Measurements from ENCODE around the gene CENPN. TPM values are rescaled to one million over a fixed set of nuclear protein-coding genes. Genes with fewer than 3 reads are reported as not detected.

Gene CENPN
- total RNA-seq, 2 experiments from 2014 or later, result 8.7 to 9.7 TPM

- Mint-ChIP-seq H3K36me3 (ENCODE audit: low read depth) (peaks cover 16% of the 10 kb centered on the region), H3K27me3 (no peaks in the 10 kb centered on the region), H3K27ac (no peak overlapping the region), H3K4me3 (no peak overlapping the region), H3K4me1 (ENCODE audit: low read depth) (peaks cover 71% of the 10 kb centered on the region), H3K9me3 (no peaks in the 10 kb centered on the region)
- ChIA-PET CTCF (interaction anchor here (7.9 kb wide), 1 partner anchor 35 kb away, joined by 80 read pairs; the partner anchor contains the start of gene ATMIN), POLR2A (interaction anchor here (0.7 kb wide), 1 partner anchor 16 kb away, joined by 3 read pairs; no protein-coding TSS in a partner anchor)
- no peaks in the 10 kb centered on the region for H3K9me3 ChIP-seq (ENCODE audit: control insufficient read depth in 1 of 2, insufficient read depth in 1 of 2, low read length in 2 of 2)
- ATAC-seq (ENCODE audit: poor library complexity) (no peak), DNase-seq (no peak)
- intact Hi-C loops (cut with DNase I, micrococcal nuclease), result loop anchor here in 1 of 2 experiments (10.0 kb wide), 3 partner anchors 197 to 1163 kb away; partner anchors contain the start of genes CDYL2 and DYNLRB2
- TF ChIP-seq CTCF (IDR thresholded peaks at IDR 0.05), result no peak
- H3K4me1 ChIP-seq (ENCODE audit: insufficient read depth, low read length), result peaks cover 33% of the 10 kb centered on the region
- no peaks in the 10 kb centered on the region for H3K36me3 ChIP-seq (ENCODE audit: insufficient read depth, low read length)
- no peak overlapping the region for H3K27ac ChIP-seq (ENCODE audit: low read depth in 1 of 2, low read length in 2 of 2)
- H3K27me3 ChIP-seq (ENCODE audit: control insufficient read depth in 1 of 2, insufficient read depth in 2 of 2, low read length in 2 of 2), result no peaks in the 10 kb centered on the region
- H3K4me3 ChIP-seq (ENCODE audit: low read length), result no peak overlapping the region
These were observed 5.7 kb upstream of the CENPN start for GRCh38 chr16:81001330-81001729.

- ATAC-seq (ENCODE audit: poor library complexity) (no peak), DNase-seq (no peak)
- peaks cover 65% of the 10 kb centered on the region for H3K4me1 Mint-ChIP-seq (ENCODE audit: low read depth)
- H3K36me3 ChIP-seq (ENCODE audit: insufficient read depth, low read length), result no peaks in the 10 kb centered on the region
- H3K27ac ChIP-seq (ENCODE audit: low read depth in 1 of 2, low read length in 2 of 2), result peak overlapping the region in 1 of 2 donors; percentile 18
- H3K27me3 Mint-ChIP-seq, result no peaks in the 10 kb centered on the region
- no peaks in the 10 kb centered on the region for H3K27me3 ChIP-seq (ENCODE audit: control insufficient read depth in 1 of 2, insufficient read depth in 2 of 2, low read length in 2 of 2)
- no peaks in the 10 kb centered on the region for H3K9me3 ChIP-seq (ENCODE audit: control insufficient read depth in 1 of 2, insufficient read depth in 1 of 2, low read length in 2 of 2)
- H3K4me1 ChIP-seq (ENCODE audit: insufficient read depth, low read length), result peaks cover 36% of the 10 kb centered on the region
- peak overlapping the region; percentile 99 for H3K27ac Mint-ChIP-seq
- CTCF ChIA-PET, result interaction anchor here (7.9 kb wide), 1 partner anchor 33 kb away, joined by 80 read pairs; the partner anchor contains the start of gene ATMIN
- peak overlapping the region; percentile 84 for H3K4me3 Mint-ChIP-seq
- peaks cover 18% of the 10 kb centered on the region for H3K36me3 Mint-ChIP-seq (ENCODE audit: low read depth)
- H3K4me3 ChIP-seq (ENCODE audit: low read length), result no peak overlapping the region
- no peaks in the 10 kb centered on the region for H3K9me3 Mint-ChIP-seq
- intact Hi-C loops (cut with DNase I, micrococcal nuclease), result loop anchor here in 1 of 2 experiments (10.0 kb wide), 3 partner anchors 198 to 1162 kb away; partner anchors contain the start of genes CDYL2 and DYNLRB2
- POLR2A ChIA-PET, result interaction anchor here (2.1 to 2.5 kb wide), 2 partner anchors 32 to 74 kb away, joined by 7 to 15 read pairs; partner anchors contain the start of genes ATMIN and C16orf46
- no peak for TF ChIP-seq CTCF (IDR thresholded peaks at IDR 0.05)
These were observed 4.0 kb upstream of the CENPN start for GRCh38 chr16:81003064-81003463.

GRCh38 chr16:81003610-81004460, 3.2 kb upstream of the CENPN start:
- peak overlapping the region; percentile 99 for H3K27ac Mint-ChIP-seq
- Histone ChIP-seq H3K4me1 (ENCODE audit: insufficient read depth, low read length) (peaks cover 39% of the 10 kb centered on the region), H3K27ac (ENCODE audit: low read depth in 1 of 2, low read length in 2 of 2) (peak overlapping the region in 1 of 2 donors; percentile 77), H3K4me3 (ENCODE audit: low read length) (peak overlapping the region; percentile 79), H3K36me3 (ENCODE audit: insufficient read depth, low read length) (no peaks in the 10 kb centered on the region), H3K9me3 (ENCODE audit: control insufficient read depth in 1 of 2, insufficient read depth in 1 of 2, low read length in 2 of 2) (no peaks in the 10 kb centered on the region), H3K27me3 (ENCODE audit: control insufficient read depth in 1 of 2, insufficient read depth in 2 of 2, low read length in 2 of 2) (no peaks in the 10 kb centered on the region)
- no peaks in the 10 kb centered on the region for H3K9me3 Mint-ChIP-seq
- peaks cover 18% of the 10 kb centered on the region for H3K36me3 Mint-ChIP-seq (ENCODE audit: low read depth)
- peak overlapping the region; percentile 84 for H3K4me3 Mint-ChIP-seq
- peaks cover 57% of the 10 kb centered on the region for H3K4me1 Mint-ChIP-seq (ENCODE audit: low read depth)
- DNase-seq (peak in 3 of 14 experiments; percentile 28 to 48 (median 40)), ATAC-seq (ENCODE audit: poor library complexity) (no peak)
- TF ChIP-seq CTCF (IDR thresholded peaks at IDR 0.05), result no peak
- ChIA-PET POLR2A (interaction anchor here (0.7 to 2.5 kb wide), 4 partner anchors 11 to 1134 kb away, joined by 3 to 15 read pairs (median 5); partner anchors contain the start of genes ATMIN and C16orf46), CTCF (interaction anchor here (0.6 to 7.9 kb wide), 6 partner anchors 11 to 1163 kb away, joined by 3 to 80 read pairs (median 4); partner anchors contain the start of gene ATMIN)
- H3K27me3 Mint-ChIP-seq, result no peaks in the 10 kb centered on the region
- intact Hi-C loops (cut with DNase I, micrococcal nuclease), result loop anchor here in 1 of 2 experiments (10.0 kb wide), 3 partner anchors 199 to 1161 kb away; partner anchors contain the start of genes CDYL2 and DYNLRB2

Data from CD4-positive, alpha-beta T cell (primary cell).